SU-DHL-6 (cell line): ENCODE results near the gene DPH1.

Experiments
- EZH2phosphoT487 ChIP-seq: fragments of 200-600 bp; sonication (generic), shearing (Covaris generic); conservative IDR thresholded peaks from 2 replicates; pipeline ENCODE4 v1.6.1; 2018; ENCODE audit warnings: mild to moderate bottlenecking, antibody characterized with exemption, low read length, moderate library complexity, mixed read lengths
- TF ChIP-seq, protein P1 (sequence below): fragments of 200-600 bp; sonication (generic); IDR thresholded peaks from one replicate; pipeline ENCODE4 v1.5.1; 2017; ENCODE audit warnings: antibody characterized with exemption, mild to moderate bottlenecking, low read length, moderate library complexity; ENCODE audit not compliant: insufficient read depth, poor library complexity, severe bottlenecking

DNA sequence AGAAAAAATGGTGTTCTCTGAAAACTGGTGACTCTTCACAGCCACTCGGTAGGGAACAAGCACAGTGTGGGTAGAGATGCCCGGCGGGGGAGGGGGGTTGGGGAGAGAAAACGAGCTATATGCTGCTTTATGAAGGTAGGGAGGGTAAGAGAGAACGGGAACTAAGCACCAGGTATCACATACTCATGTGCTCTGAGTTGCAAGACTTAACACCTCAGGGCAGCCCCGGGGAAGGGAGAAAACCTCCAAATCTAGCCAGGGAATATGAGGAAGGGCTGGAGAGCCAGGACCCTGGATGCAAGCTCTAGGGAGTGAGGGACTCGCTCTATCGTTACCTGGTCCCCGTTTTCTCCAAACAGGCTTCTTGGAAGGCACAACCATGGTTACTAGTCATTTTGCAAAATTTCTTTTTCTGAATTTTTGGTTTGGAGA lies 60.3 kb downstream of the DPH1 start:
- TF ChIP-seq, protein P1, sequence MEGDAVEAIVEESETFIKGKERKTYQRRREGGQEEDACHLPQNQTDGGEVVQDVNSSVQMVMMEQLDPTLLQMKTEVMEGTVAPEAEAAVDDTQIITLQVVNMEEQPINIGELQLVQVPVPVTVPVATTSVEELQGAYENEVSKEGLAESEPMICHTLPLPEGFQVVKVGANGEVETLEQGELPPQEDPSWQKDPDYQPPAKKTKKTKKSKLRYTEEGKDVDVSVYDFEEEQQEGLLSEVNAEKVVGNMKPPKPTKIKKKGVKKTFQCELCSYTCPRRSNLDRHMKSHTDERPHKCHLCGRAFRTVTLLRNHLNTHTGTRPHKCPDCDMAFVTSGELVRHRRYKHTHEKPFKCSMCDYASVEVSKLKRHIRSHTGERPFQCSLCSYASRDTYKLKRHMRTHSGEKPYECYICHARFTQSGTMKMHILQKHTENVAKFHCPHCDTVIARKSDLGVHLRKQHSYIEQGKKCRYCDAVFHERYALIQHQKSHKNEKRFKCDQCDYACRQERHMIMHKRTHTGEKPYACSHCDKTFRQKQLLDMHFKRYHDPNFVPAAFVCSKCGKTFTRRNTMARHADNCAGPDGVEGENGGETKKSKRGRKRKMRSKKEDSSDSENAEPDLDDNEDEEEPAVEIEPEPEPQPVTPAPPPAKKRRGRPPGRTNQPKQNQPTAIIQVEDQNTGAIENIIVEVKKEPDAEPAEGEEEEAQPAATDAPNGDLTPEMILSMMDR, result no peak
- TF ChIP-seq EZH2phosphoT487, result no peak
